Suprapubic skin (tissue), 4 donors: ENCODE data around the gene TGFBR3.
"Not testable (repeated sequence)": the region's sequence is repeated elsewhere in the genome, so short reads cannot be mapped to it uniquely, and the experiment has no call there.

Experiments
- CTCF ChIP-seq, 2 donors: fragments of 200-600 bp in 1 of 2; fragments of 450-650 bp in 1 of 2; sonication (generic) in 1 of 2; IDR thresholded peaks; one replicate each; pipeline ENCODE4 v1.5.1; 2016 to 2019; ENCODE audit warnings: antibody characterized with exemption in 2 of 2, mild to moderate bottlenecking in 1 of 2, moderate library complexity in 1 of 2
- EP300 ChIP-seq: sonication (generic); formaldehyde crosslinking; IDR thresholded peaks from one replicate; pipeline ENCODE4 v1.6.1; 2017; ENCODE audit warnings: antibody characterized with exemption
- POLR2A ChIP-seq, 2 donors: fragments of 450-650 bp; IDR thresholded peaks; one replicate each; pipeline ENCODE4 v1.6.1; 2017; ENCODE audit warnings: antibody characterized with exemption in 2 of 2, mild to moderate bottlenecking in 2 of 2, moderate library complexity in 2 of 2
- POLR2AphosphoS5 ChIP-seq, 3 donors: sonication (generic); formaldehyde crosslinking; IDR thresholded peaks; one replicate each; pipeline ENCODE4 v1.6.1; 2017; ENCODE audit warnings: antibody characterized with exemption in 3 of 3

- TF ChIP-seq POLR2A (IDR thresholded peaks at IDR 0.05); POLR2AphosphoS5 (IDR thresholded peaks at IDR 0.05); CTCF (IDR thresholded peaks at IDR 0.05); EP300: not testable (repeated sequence)
Measured at GRCh38 chr1:91840276-91840675, 45.7 kb downstream of the TGFBR3 start.
